DND-41 (cell line): Measurements from ENCODE around the gene ASB13.

Experiments used
- EZH2 ChIP-seq: IDR thresholded peaks from 3 replicates; pipeline ENCODE4 v1.6.1; 2012; ENCODE audit warnings: borderline replicate concordance, low read depth, mild to moderate bottlenecking, moderate library complexity, low read length, inconsistent platforms; ENCODE audit not compliant: severe bottlenecking
- TF ChIP-seq, protein P1 (sequence below): IDR thresholded peaks from 2 replicates; pipeline ENCODE4 v1.5.1; 2012; ENCODE audit warnings: borderline replicate concordance, low read length, moderate library complexity, mild to moderate bottlenecking; ENCODE audit not compliant: poor library complexity, severe bottlenecking; ENCODE audit errors: extremely low read depth

DNA sequence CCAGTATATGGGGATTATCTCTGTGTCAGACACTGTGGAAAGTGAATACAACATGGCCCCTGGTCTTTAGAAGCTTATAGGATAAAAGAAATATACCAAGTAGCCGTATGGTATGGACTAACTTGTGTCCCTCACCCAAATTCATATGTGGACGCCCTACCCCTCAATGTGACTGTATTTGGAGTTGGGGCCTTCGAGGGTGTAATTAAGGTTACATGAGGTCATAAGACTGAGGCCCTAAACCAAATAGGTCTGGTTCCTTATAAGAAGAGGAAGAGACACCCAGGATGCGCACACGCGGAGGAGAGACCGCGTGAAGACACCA is 36.3 kb downstream of the ASB13 start:
- TF ChIP-seq, protein P1, sequence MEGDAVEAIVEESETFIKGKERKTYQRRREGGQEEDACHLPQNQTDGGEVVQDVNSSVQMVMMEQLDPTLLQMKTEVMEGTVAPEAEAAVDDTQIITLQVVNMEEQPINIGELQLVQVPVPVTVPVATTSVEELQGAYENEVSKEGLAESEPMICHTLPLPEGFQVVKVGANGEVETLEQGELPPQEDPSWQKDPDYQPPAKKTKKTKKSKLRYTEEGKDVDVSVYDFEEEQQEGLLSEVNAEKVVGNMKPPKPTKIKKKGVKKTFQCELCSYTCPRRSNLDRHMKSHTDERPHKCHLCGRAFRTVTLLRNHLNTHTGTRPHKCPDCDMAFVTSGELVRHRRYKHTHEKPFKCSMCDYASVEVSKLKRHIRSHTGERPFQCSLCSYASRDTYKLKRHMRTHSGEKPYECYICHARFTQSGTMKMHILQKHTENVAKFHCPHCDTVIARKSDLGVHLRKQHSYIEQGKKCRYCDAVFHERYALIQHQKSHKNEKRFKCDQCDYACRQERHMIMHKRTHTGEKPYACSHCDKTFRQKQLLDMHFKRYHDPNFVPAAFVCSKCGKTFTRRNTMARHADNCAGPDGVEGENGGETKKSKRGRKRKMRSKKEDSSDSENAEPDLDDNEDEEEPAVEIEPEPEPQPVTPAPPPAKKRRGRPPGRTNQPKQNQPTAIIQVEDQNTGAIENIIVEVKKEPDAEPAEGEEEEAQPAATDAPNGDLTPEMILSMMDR = no peak
- TF ChIP-seq EZH2 = no peak
